ENCODE data around the gene BTBD9.

Gene BTBD9

GRCh38 chr6:38160831-38161230, 478.9 kb downstream of the BTBD9 start:
- DNase-seq (ENCODE audit: low spot score): no peak

GRCh38 chr6:38159596-38159995, 480.1 kb downstream of the BTBD9 start:
- no peak for DNase-seq (ENCODE audit: low spot score)

GRCh38 chr6:38158762-38159350, 480.9 kb downstream of the BTBD9 start:
- no peak for DNase-seq (ENCODE audit: low spot score)

- DNase-seq (ENCODE audit: low spot score): no peak
These were observed 481.8 kb downstream of the BTBD9 start for GRCh38 chr6:38157905-38158304.

- no peak for DNase-seq (ENCODE audit: low spot score)
These were observed 482.7 kb downstream of the BTBD9 start for GRCh38 chr6:38156818-38157565.

- DNase-seq (ENCODE audit: low spot score): no peak
These were observed 484.0 kb downstream of the BTBD9 start for GRCh38 chr6:38155621-38156204.

GRCh38 chr6:38155144-38155543, 484.6 kb downstream of the BTBD9 start:
- no peak for DNase-seq (ENCODE audit: low spot score)

- DNase-seq (ENCODE audit: low spot score): no peak
These were observed 485.0 kb downstream of the BTBD9 start for GRCh38 chr6:38154731-38155130.

- no peak for DNase-seq (ENCODE audit: low spot score)
These were observed 485.9 kb downstream of the BTBD9 start for GRCh38 chr6:38153798-38154345.

GRCh38 chr6:38153076-38153797, 486.5 kb downstream of the BTBD9 start:
- no peak for DNase-seq (ENCODE audit: low spot score)

GRCh38 chr6:38152620-38153019, 487.1 kb downstream of the BTBD9 start:
- DNase-seq (ENCODE audit: low spot score): no peak

- no peak for DNase-seq (ENCODE audit: low spot score)
These were observed 487.9 kb downstream of the BTBD9 start for GRCh38 chr6:38151580-38152500.

GRCh38 chr6:38150681-38151296, 488.9 kb downstream of the BTBD9 start:
- DNase-seq (ENCODE audit: low spot score): no peak

GRCh38 chr6:38150021-38150420, 489.7 kb downstream of the BTBD9 start:
- DNase-seq (ENCODE audit: low spot score): no peak

GRCh38 chr6:38149531-38149930, 490.2 kb downstream of the BTBD9 start:
- DNase-seq (ENCODE audit: low spot score): no peak

- no peak for DNase-seq (ENCODE audit: low spot score)
These were observed 491.1 kb downstream of the BTBD9 start for GRCh38 chr6:38148606-38149005.

GRCh38 chr6:38146734-38147027, 493.0 kb downstream of the BTBD9 start:
- DNase-seq (ENCODE audit: low spot score): no peak

- no peak for DNase-seq (ENCODE audit: low spot score)
These were observed 493.6 kb downstream of the BTBD9 start for GRCh38 chr6:38146021-38146733.

- no peak for DNase-seq (ENCODE audit: low spot score)
These were observed 495.3 kb downstream of the BTBD9 start for GRCh38 chr6:38144365-38144945.

Data from iPS-NIHi11 (cell line).